Uterus (tissue), 4 donors: ENCODE measurements around the gene MS4A2. TPM values are rescaled to one million over a fixed set of nuclear protein-coding genes. Genes with fewer than 3 reads are reported as not detected.

ENCODE experiments used
- DNase-seq, 2 donors: peaks; one replicate each; pipeline ENCODE4 v3.0.0-alpha.2; 2019 to 2020
- H3K27ac ChIP-seq, 2 donors: fragments of 200-600 bp; sonication (generic); 1 replicate in 1 of 2; 2 replicates in 1 of 2; pipeline ENCODE4 v1.5.1; 2016 to 2018
- H3K27me3 ChIP-seq, 2 donors: fragments of 200-600 bp; sonication (generic); one replicate each; pipeline ENCODE4 v1.5.1; 2018 to 2019; ENCODE audit warnings: control low read depth in 1 of 2
- H3K36me3 ChIP-seq, 2 donors: fragments of 200-600 bp; sonication (generic); one replicate each; pipeline ENCODE4 v1.5.1; 2019; ENCODE audit warnings: control low read depth in 1 of 2
- H3K4me1 ChIP-seq, 2 donors: fragments of 200-600 bp; sonication (generic); one replicate each; pipeline ENCODE4 v1.5.1; 2018 to 2019; ENCODE audit warnings: control low read depth in 1 of 2
- H3K4me3 ChIP-seq, 2 donors: fragments of 200-600 bp; sonication (generic); 1 replicate in 1 of 2; 2 replicates in 1 of 2; pipeline ENCODE4 v1.5.1; 2018 to 2019; ENCODE audit warnings: mild to moderate bottlenecking in 1 of 2
- H3K9me3 ChIP-seq, 2 donors: fragments of 200-600 bp; sonication (generic); one replicate each; pipeline ENCODE4 v1.5.1; 2019; ENCODE audit warnings: control low read depth in 1 of 2
- POLR2A ChIP-seq, 2 donors: fragments of 450-650 bp; IDR thresholded peaks; one replicate each; pipeline ENCODE4 v1.6.1; 2016; ENCODE audit warnings: antibody characterized with exemption in 2 of 2, mild to moderate bottlenecking in 1 of 2, moderate library complexity in 1 of 2
- intact Hi-C: fragments of 100-400 bp; cut with DNase I; formaldehyde crosslinking; loops from one replicate; pipeline ENCODE4 v1.15.1; 2023; ENCODE audit warnings: low total_unique reads
- total RNA-seq, 4 donors: library from RNA; depleted of rRNA in 3 of 4; stranded (reverse); fragments of >200 nt in 3 of 4; gene quantifications; one replicate each; pipeline versions ENCODE4 v1.1.0 to v1.2.4, GENCODE V29; 2014 to 2023
- TF ChIP-seq, protein P1 (sequence below), 4 experiments: fragments of 200-600 bp in 2 of 4; fragments of 450-650 bp in 2 of 4; sonication (generic) in 2 of 4; IDR thresholded peaks; one replicate each; pipeline ENCODE4 v1.5.1; 2016 to 2019; ENCODE audit warnings: antibody characterized with exemption in 4 of 4, mild to moderate bottlenecking in 2 of 4, moderate library complexity in 1 of 4
- donor health status: DM: yes; HTN: yes; CAD: no.

MS4A2 gene
- total RNA-seq, 4 donors from 2014 or later, result 0.62 to 3.2 (median 0.88) TPM

DNA sequence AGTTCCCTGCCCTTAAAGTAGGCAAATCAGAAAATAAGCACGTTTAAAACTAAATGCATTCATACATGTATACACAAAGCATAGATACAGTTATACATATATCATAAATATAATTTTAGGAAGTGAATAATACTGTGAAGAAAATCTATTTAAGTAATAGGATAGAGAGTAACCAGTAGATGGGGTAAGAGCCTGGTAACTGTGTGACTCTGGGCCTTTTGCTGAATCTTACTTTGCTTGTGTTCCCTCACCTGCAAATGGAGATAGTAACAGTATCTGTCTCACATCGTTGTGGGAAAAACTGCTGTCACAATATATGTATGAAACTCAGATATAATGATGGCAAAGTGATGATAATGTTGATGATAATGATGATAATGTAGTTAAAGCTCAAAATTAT lies 29.9 kb downstream of the MS4A2 start:
- DNase-seq, result no peak
- Histone ChIP-seq H3K4me3 (no peak overlapping the region), H3K27ac (no peak overlapping the region), H3K4me1 (no peaks in the 10 kb centered on the region), H3K36me3 (no peaks in the 10 kb centered on the region), H3K27me3 (no peaks in the 10 kb centered on the region), H3K9me3 (no peaks in the 10 kb centered on the region)
- TF ChIP-seq, protein P1, sequence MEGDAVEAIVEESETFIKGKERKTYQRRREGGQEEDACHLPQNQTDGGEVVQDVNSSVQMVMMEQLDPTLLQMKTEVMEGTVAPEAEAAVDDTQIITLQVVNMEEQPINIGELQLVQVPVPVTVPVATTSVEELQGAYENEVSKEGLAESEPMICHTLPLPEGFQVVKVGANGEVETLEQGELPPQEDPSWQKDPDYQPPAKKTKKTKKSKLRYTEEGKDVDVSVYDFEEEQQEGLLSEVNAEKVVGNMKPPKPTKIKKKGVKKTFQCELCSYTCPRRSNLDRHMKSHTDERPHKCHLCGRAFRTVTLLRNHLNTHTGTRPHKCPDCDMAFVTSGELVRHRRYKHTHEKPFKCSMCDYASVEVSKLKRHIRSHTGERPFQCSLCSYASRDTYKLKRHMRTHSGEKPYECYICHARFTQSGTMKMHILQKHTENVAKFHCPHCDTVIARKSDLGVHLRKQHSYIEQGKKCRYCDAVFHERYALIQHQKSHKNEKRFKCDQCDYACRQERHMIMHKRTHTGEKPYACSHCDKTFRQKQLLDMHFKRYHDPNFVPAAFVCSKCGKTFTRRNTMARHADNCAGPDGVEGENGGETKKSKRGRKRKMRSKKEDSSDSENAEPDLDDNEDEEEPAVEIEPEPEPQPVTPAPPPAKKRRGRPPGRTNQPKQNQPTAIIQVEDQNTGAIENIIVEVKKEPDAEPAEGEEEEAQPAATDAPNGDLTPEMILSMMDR (IDR thresholded peaks at IDR 0.05), result no peak
- TF ChIP-seq POLR2A (IDR thresholded peaks at IDR 0.05), result no peak
- intact Hi-C loops, result no loop called here

DNA sequence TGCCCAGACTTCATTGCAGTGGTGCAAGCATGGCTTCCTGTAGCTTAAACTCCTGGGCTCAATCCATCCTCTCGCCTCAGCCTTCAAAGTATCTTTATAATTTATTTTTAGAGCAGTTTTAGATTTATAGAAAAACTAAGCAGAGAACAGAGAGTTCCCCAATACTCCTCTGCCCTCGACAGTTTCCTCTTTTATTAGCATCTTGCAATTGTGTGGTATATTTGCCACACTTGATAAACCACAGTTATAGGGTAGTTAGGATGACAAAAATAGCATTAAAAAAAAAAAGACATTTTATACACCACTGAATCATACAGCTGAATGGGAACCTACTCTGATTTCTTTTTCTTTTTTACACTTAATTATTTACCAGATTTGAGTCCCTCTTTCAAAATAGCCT lies 31.2 kb downstream of the MS4A2 start:
- Histone ChIP-seq H3K27me3 (no peaks in the 10 kb centered on the region), H3K4me1 (no peaks in the 10 kb centered on the region), H3K27ac (no peak overlapping the region), H3K4me3 (no peak overlapping the region), H3K36me3 (no peaks in the 10 kb centered on the region), H3K9me3 (no peaks in the 10 kb centered on the region)
- DNase-seq, result no peak
- intact Hi-C loops, result no loop called here
- TF ChIP-seq POLR2A (IDR thresholded peaks at IDR 0.05), result no peak
- TF ChIP-seq, protein P1 (IDR thresholded peaks at IDR 0.05), result no peak

DNA sequence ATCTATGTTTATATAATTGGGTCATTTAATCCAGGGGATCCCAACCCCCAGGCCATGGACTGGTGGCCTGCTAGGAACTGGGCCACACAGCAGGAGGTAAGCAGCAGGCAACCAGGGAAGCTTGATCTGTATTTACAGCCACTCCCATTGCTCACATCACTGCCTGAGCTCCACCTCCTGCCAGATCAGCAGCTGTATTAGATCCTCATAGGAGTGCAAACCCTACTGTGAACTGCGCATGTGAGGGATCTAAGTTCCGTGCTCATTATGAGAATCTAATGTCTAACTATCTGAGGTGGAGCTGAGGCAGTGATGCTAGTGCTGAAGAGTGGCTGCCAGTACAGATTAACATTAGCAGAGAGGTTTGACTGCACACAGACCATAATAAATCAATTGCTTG lies 32.8 kb downstream of the MS4A2 start:
- Histone ChIP-seq H3K4me1 (no peaks in the 10 kb centered on the region), H3K36me3 (no peaks in the 10 kb centered on the region), H3K27ac (no peak overlapping the region), H3K27me3 (no peaks in the 10 kb centered on the region), H3K9me3 (no peaks in the 10 kb centered on the region), H3K4me3 (no peak overlapping the region)
- TF ChIP-seq POLR2A (IDR thresholded peaks at IDR 0.05), result no peak
- TF ChIP-seq, protein P1 (IDR thresholded peaks at IDR 0.05), result no peak
- intact Hi-C loops, result no loop called here
- no peak for DNase-seq

DNA sequence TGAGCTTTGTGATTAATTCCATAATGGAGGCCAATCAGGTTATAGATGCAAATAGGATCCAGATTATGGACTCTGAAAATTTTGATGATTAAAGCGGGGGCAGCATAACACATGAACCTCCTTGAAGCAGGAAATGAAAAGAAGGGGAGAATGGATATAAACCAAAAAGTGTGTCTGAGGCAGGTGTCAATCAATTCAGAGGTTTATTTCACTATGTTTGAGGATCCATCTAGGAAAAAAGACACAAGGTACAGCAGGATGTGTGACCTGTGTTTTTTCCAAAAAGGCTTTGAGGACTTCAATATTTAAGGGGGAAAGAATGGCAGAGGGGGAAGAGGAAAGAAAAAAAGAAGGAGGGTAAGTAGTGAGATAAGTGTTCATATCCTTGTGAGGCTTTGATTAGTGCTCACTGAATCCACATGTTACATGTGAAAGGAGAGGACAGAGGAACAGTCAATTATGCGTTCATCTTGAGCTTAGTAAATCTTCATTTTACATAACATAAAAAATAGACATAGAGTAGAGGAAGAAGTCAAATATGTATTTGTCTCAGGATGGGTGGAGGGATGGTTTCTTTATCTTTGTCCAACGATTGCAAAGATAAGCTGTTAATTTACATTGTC lies 34.1 kb downstream of the MS4A2 start:
- Histone ChIP-seq H3K36me3 (no peaks in the 10 kb centered on the region), H3K27me3 (no peaks in the 10 kb centered on the region), H3K4me3 (no peak overlapping the region), H3K27ac (no peak overlapping the region), H3K4me1 (no peaks in the 10 kb centered on the region), H3K9me3 (no peaks in the 10 kb centered on the region)
- intact Hi-C loops, result no loop called here
- DNase-seq, result no peak
- TF ChIP-seq, protein P1 (IDR thresholded peaks at IDR 0.05), result no peak

DNA sequence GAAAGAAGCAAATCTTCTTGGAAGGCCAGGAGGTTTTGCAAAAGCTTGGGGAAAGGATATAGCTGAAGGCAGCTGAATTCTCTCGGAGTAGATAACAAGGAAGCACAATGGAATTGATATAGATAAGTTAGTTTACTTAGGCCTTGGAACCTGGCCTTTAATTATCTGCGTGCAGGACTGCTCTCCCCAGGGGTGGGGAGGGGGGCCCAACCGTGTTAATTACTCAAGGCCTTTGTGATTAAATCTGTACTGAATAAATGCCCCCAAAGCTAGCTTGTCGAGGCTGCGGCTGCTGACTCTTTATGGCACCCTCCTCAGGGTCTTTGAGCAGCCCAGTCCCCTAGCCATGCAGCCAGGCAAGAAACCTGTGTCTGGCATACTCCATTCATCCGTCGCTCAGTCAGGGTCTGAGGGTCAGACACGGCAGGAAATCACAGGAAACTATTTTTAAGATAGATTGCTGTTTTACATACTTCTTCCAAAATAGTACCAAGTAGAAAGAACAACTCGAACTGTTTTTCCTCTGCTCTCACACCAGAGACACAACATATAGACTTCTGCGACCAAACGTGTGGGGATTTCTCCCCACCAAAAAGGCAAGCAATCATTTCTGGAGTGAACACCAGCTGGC lies 36.5 kb downstream of the MS4A2 start:
- intact Hi-C loops, result no loop called here
- no peaks in the 10 kb centered on the region for H3K36me3 ChIP-seq
- no peak overlapping the region for H3K27ac ChIP-seq
- H3K9me3 ChIP-seq, result no peaks in the 10 kb centered on the region
- no peak for DNase-seq
- TF ChIP-seq, protein P1 (IDR thresholded peaks at IDR 0.05), result no peak
- no peak for TF ChIP-seq POLR2A (IDR thresholded peaks at IDR 0.05)
- H3K27me3 ChIP-seq, result no peaks in the 10 kb centered on the region
- H3K4me3 ChIP-seq, result no peak overlapping the region
- H3K4me1 ChIP-seq, result no peaks in the 10 kb centered on the region
